Loucy (cell line): Measurements from ENCODE around the gene STAT5A.

Experiments used
- H2AFZ ChIP-seq: fragments of 200-600 bp; sonication (generic); 2 replicates; pipeline ENCODE4 v1.6.0; 2016; ENCODE audit warnings: antibody characterized with exemption, mild to moderate bottlenecking, low read length, moderate library complexity
- H3F3A ChIP-seq: fragments of 200-600 bp; 2 replicates; pipeline ENCODE4 v1.6.0; 2016; ENCODE audit warnings: antibody characterized with exemption, low read depth, mild to moderate bottlenecking
- H3K27me3 ChIP-seq: fragments of 200-600 bp; sonication (generic); 2 replicates; pipeline ENCODE4 v1.6.1; 2014; ENCODE audit warnings: low read length, mild to moderate bottlenecking; ENCODE audit not compliant: insufficient read depth, poor library complexity, severe bottlenecking
- H3K36me3 ChIP-seq: fragments of 200-600 bp; sonication (generic); 2 replicates; pipeline ENCODE4 v1.6.1; 2016; ENCODE audit warnings: low read length; ENCODE audit not compliant: insufficient read depth
- H3K4me1 ChIP-seq: fragments of 200-600 bp; sonication (generic); 2 replicates; pipeline ENCODE4 v1.5.1; 2014; ENCODE audit warnings: low read length, mild to moderate bottlenecking; ENCODE audit not compliant: insufficient read depth, poor library complexity, severe bottlenecking
- H3K4me2 ChIP-seq: fragments of 200-600 bp; sonication (generic); 2 replicates; pipeline ENCODE4 v1.6.0; 2014; ENCODE audit warnings: antibody characterized with exemption, low read length, low read depth, mild to moderate bottlenecking; ENCODE audit not compliant: poor library complexity, severe bottlenecking
- H3K4me3 ChIP-seq: fragments of 200-600 bp; sonication (generic); 2 replicates; pipeline ENCODE4 v1.5.1; 2014; ENCODE audit warnings: low read length, mild to moderate bottlenecking, mixed read lengths; ENCODE audit not compliant: poor library complexity, severe bottlenecking
- H3K79me2 ChIP-seq: fragments of 200-600 bp; sonication (generic); 2 replicates; pipeline ENCODE4 v1.6.1; 2014; ENCODE audit warnings: low read length; ENCODE audit not compliant: insufficient read depth
- H3K9ac ChIP-seq: fragments of 200-600 bp; sonication (generic); 2 replicates; pipeline ENCODE4 v1.6.0; 2014; ENCODE audit warnings: mild to moderate bottlenecking, low read depth, low read length, moderate library complexity; ENCODE audit not compliant: poor library complexity, severe bottlenecking
- H3K9me2 ChIP-seq: fragments of 200-600 bp; sonication (generic); replicated peaks from 2 replicates; pipeline ENCODE4 v1.6.1; 2016; ENCODE audit warnings: low read depth, low read length, mixed read lengths
- H3K9me3 ChIP-seq: fragments of 200-600 bp; sonication (generic); 2 replicates; pipeline ENCODE4 v1.6.1; 2014; ENCODE audit warnings: mild to moderate bottlenecking, antibody characterized with exemption, low read length, low read depth; ENCODE audit not compliant: insufficient read depth
- H4K20me1 ChIP-seq: fragments of 200-600 bp; sonication (generic); 2 replicates; pipeline ENCODE4 v1.6.0; 2014; ENCODE audit warnings: antibody characterized with exemption, low read length, mild to moderate bottlenecking; ENCODE audit not compliant: insufficient read depth, poor library complexity, severe bottlenecking
- CTCF ChIP-seq: fragments of 200-600 bp; sonication (generic); conservative IDR thresholded peaks from 2 replicates; pipeline ENCODE4 v1.5.1; 2014; ENCODE audit warnings: mild to moderate bottlenecking, antibody characterized with exemption, low read length
- EZH2phosphoT487 ChIP-seq: fragments of 200-600 bp; IDR thresholded peaks from 2 replicates; pipeline ENCODE4 v1.6.1; 2018; ENCODE audit warnings: antibody characterized with exemption, mild to moderate bottlenecking, moderate library complexity, borderline replicate concordance

STAT5A gene

GRCh38 chr17:42274812-42275526 is 13.3 kb upstream of the STAT5A start:
- H2AFZ ChIP-seq: peak overlapping the region; percentile 66
- H3K9me2 ChIP-seq: no peaks in the 10 kb centered on the region
- peak overlapping the region; percentile 98 for H3K9ac ChIP-seq
- TF ChIP-seq EZH2phosphoT487 (no peak), CTCF (no peak)
- H3K79me2 ChIP-seq: peaks cover 70% of the 10 kb centered on the region
- H3F3A ChIP-seq: no peaks in the 10 kb centered on the region
- H3K36me3 ChIP-seq: no peaks in the 10 kb centered on the region
- H3K4me1 ChIP-seq: peaks cover 65% of the 10 kb centered on the region
- H3K27me3 ChIP-seq: no peaks in the 10 kb centered on the region
- peak overlapping the region; percentile 94 for H3K4me2 ChIP-seq
- H3K9me3 ChIP-seq: no peaks in the 10 kb centered on the region
- peak overlapping the region; percentile 97 for H3K4me3 ChIP-seq
- peaks cover 54% of the 10 kb centered on the region for H4K20me1 ChIP-seq

- no peaks in the 10 kb centered on the region for H3K27me3 ChIP-seq
- H3F3A ChIP-seq: no peaks in the 10 kb centered on the region
- peak overlapping the region; percentile 66 for H2AFZ ChIP-seq
- TF ChIP-seq CTCF (0 out of 2 replicates have a peak, but pooled peaks have one; percentile 11), EZH2phosphoT487 (no peak)
- H3K4me3 ChIP-seq: peak overlapping the region; percentile 97
- peaks cover 59% of the 10 kb centered on the region for H3K4me1 ChIP-seq
- no peaks in the 10 kb centered on the region for H3K36me3 ChIP-seq
- peak overlapping the region; percentile 94 for H3K4me2 ChIP-seq
- peaks cover 62% of the 10 kb centered on the region for H3K79me2 ChIP-seq
- H3K9me2 ChIP-seq: no peaks in the 10 kb centered on the region
- H3K9ac ChIP-seq: peak overlapping the region; percentile 98
- H3K9me3 ChIP-seq: no peaks in the 10 kb centered on the region
- H4K20me1 ChIP-seq: peaks cover 48% of the 10 kb centered on the region
Measured at GRCh38 chr17:42275527-42276358, 12.6 kb upstream of the STAT5A start.

GRCh38 chr17:42276359-42276608 is 12.0 kb upstream of the STAT5A start, which contains the start of gene STAT5B:
TSS of gene STAT5B (minus strand) at chr17:42276391. CDS start at chr17:42232127, 44,264 bp downstream.
- TF ChIP-seq EZH2phosphoT487 (no peak), CTCF (no peak)
- peaks cover 57% of the 10 kb centered on the region for H3K79me2 ChIP-seq
- peaks cover 54% of the 10 kb centered on the region for H3K4me1 ChIP-seq

More at GRCh38 chr17:42276359-42276608, 12.0 kb upstream of the STAT5A start, which contains the start of gene STAT5B:
- H3K4me3 ChIP-seq: peak within 1 kb of the TSS; percentile 97
- no peaks in the 10 kb centered on the region for H3K36me3 ChIP-seq
- no peaks in the 10 kb centered on the region for H3K9me2 ChIP-seq
- H3K9ac ChIP-seq: peak within 1 kb of the TSS; percentile 98
- H3K4me2 ChIP-seq: peak within 1 kb of the TSS; percentile 95
- H2AFZ ChIP-seq: peak within 1 kb of the TSS; percentile 91
- H4K20me1 ChIP-seq: peaks cover 42% of the 10 kb centered on the region
- no peaks in the 10 kb centered on the region for H3F3A ChIP-seq
- H3K9me3 ChIP-seq: no peaks in the 10 kb centered on the region
- no peaks in the 10 kb centered on the region for H3K27me3 ChIP-seq
